Camera-type eye (tissue), 1 donor: ENCODE data around the gene OR1K1. TPM values are rescaled to one million over a fixed set of nuclear protein-coding genes. Genes with fewer than 3 reads are reported as not detected.

Source experiments
- total RNA-seq: library from RNA; depleted of rRNA; stranded (reverse); fragments of >200 nt; gene quantifications from one replicate; pipeline ENCODE4 v1.2.3, GENCODE V29; 2014

The OR1K1 gene, protein sequence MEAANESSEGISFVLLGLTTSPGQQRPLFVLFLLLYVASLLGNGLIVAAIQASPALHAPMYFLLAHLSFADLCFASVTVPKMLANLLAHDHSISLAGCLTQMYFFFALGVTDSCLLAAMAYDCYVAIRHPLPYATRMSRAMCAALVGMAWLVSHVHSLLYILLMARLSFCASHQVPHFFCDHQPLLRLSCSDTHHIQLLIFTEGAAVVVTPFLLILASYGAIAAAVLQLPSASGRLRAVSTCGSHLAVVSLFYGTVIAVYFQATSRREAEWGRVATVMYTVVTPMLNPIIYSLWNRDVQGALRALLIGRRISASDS
- not detected for total RNA-seq

DNA sequence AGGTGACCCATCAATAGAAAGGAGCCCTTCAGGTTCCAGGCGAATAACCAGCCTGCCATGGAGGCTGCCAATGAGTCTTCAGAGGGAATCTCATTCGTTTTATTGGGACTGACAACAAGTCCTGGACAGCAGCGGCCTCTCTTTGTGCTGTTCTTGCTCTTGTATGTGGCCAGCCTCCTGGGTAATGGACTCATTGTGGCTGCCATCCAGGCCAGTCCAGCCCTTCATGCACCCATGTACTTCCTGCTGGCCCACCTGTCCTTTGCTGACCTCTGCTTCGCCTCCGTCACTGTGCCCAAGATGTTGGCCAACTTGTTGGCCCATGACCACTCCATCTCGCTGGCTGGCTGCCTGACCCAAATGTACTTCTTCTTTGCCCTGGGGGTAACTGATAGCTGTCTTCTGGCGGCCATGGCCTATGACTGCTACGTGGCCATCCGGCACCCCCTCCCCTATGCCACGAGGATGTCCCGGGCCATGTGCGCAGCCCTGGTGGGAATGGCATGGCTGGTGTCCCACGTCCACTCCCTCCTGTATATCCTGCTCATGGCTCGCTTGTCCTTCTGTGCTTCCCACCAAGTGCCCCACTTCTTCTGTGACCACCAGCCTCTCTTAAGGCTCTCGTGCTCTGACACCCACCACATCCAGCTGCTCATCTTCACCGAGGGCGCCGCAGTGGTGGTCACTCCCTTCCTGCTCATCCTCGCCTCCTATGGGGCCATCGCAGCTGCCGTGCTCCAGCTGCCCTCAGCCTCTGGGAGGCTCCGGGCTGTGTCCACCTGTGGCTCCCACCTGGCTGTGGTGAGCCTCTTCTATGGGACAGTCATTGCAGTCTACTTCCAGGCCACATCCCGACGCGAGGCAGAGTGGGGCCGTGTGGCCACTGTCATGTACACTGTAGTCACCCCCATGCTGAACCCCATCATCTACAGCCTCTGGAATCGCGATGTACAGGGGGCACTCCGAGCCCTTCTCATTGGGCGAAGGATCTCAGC, at the start of gene OR1K1:
Gene OR1K1 (plus strand): TSS at position 58 of the 995 bp plus-strand sequence. CDS start 0 bp downstream, at position 58.

DNA sequence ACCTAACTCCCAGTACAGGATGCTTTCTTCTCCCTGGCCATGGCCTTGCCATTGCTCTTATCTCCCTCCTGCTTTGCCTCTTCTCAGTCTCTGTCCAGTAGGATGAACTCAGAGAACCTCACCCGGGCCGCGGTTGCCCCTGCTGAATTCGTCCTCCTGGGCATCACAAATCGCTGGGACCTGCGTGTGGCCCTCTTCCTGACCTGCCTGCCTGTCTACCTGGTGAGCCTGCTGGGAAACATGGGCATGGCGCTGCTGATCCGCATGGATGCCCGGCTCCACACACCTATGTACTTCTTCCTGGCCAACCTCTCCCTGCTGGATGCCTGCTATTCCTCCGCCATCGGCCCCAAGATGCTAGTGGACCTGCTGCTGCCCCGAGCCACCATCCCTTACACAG, 11.1 kb upstream of the OR1K1 start, which contains the start of gene OR5C1:
Gene OR5C1 (plus strand): TSS at position 103 of the 400 bp plus-strand sequence. CDS start 0 bp downstream, at position 103.

Other genes starting within 250 kb of the OR1K1 start
- not detected for gene OR1N2, start 247.0 kb upstream of the OR1K1 start, total RNA-seq
- gene OR1L8, start 216.7 kb upstream of the OR1K1 start, total RNA-seq, result not detected
- gene OR1Q1, start 185.4 kb upstream of the OR1K1 start, total RNA-seq, result not detected
- not detected for gene OR1B1, start 142.5 kb upstream of the OR1K1 start, total RNA-seq
- not detected for gene OR1L1, start 138.4 kb upstream of the OR1K1 start, total RNA-seq
- not detected for gene OR1L3, start 125.0 kb upstream of the OR1K1 start, total RNA-seq
- gene OR1L4, start 76.1 kb upstream of the OR1K1 start, total RNA-seq, result not detected
- gene OR1L6, start 57.8 kb upstream of the OR1K1 start, total RNA-seq, result not detected
- not detected for gene OR5C1, start 11.2 kb upstream of the OR1K1 start, total RNA-seq
- gene PDCL, start 28.5 kb downstream of the OR1K1 start, total RNA-seq, result 54.4 TPM
- 77.6 TPM for gene RC3H2, start 105.2 kb downstream of the OR1K1 start, total RNA-seq
- gene ZBTB6, start 113.2 kb downstream of the OR1K1 start, total RNA-seq, result 29.5 TPM
- gene ZBTB26, start 131.4 kb downstream of the OR1K1 start, total RNA-seq, result 18.4 TPM
- gene RABGAP1, start 140.9 kb downstream of the OR1K1 start, total RNA-seq, result 106 TPM
- gene GPR21, start 233.5 kb downstream of the OR1K1 start, total RNA-seq, result 7.7 TPM